Neural cell (in vitro differentiated cells): ENCODE measurements around the gene WDR89. TPM values are rescaled to one million over a fixed set of nuclear protein-coding genes. Genes with fewer than 3 reads are reported as not detected.

Experiments
- H2AFZ ChIP-seq: fragments of 200-600, 300-800 bp; sonication (generic), shearing (Covaris generic); 2 replicates; pipeline ENCODE4 v1.6.0; 2014; ENCODE audit warnings: low read depth, mild to moderate bottlenecking, antibody characterized with exemption, low read length, moderate library complexity
- H3F3A ChIP-seq: fragments of 200-600 bp; shearing (Covaris generic); 2 replicates; pipeline ENCODE4 v1.6.1; 2016; ENCODE audit warnings: mild to moderate bottlenecking, moderate library complexity, mixed read lengths, antibody characterized with exemption, low read length; ENCODE audit not compliant: insufficient read depth, poor library complexity, severe bottlenecking
- H3K27ac ChIP-seq: fragments of 200-600, 300-800 bp; sonication (generic), shearing (Covaris generic); 2 replicates; pipeline ENCODE4 v1.5.1; 2014; ENCODE audit warnings: mild to moderate bottlenecking, low read length, moderate library complexity
- H3K27me3 ChIP-seq: fragments of 300-800, 200-600 bp; sonication (generic), shearing (Covaris generic); 2 replicates; pipeline ENCODE4 v1.6.0; 2014; ENCODE audit warnings: mild to moderate bottlenecking, low read depth, low read length, moderate library complexity; ENCODE audit not compliant: insufficient read depth
- H3K36me3 ChIP-seq: fragments of 300-800, 200-600 bp; sonication (generic), shearing (Covaris generic); 2 replicates; pipeline ENCODE4 v1.5.1; 2014; ENCODE audit warnings: mild to moderate bottlenecking, antibody characterized with exemption, low read length, moderate library complexity; ENCODE audit not compliant: insufficient read depth
- H3K4me2 ChIP-seq: fragments of 300-800, 200-600 bp; sonication (generic), shearing (Covaris generic); 2 replicates; pipeline ENCODE4 v1.6.0; 2014; ENCODE audit warnings: mild to moderate bottlenecking, low read length
- H3K4me3 ChIP-seq: fragments of 300-800, 200-600 bp; sonication (generic), shearing (Covaris generic); 2 replicates; pipeline ENCODE4 v1.5.1; 2014; ENCODE audit warnings: mild to moderate bottlenecking, low read length, moderate library complexity
- H3K79me2 ChIP-seq: fragments of 200-600 bp; shearing (Covaris generic); replicated peaks from 2 replicates; pipeline ENCODE4 v1.6.0; 2014; ENCODE audit warnings: mild to moderate bottlenecking, low read length, moderate library complexity; ENCODE audit not compliant: insufficient read depth
- H3K9ac ChIP-seq: fragments of 300-800, 200-600 bp; sonication (generic), shearing (Covaris generic); 2 replicates; pipeline ENCODE4 v1.6.1; 2016; ENCODE audit warnings: mild to moderate bottlenecking, low read length, mixed read lengths
- H3K9me2 ChIP-seq: fragments of 200-600 bp; shearing (Covaris generic); 2 replicates; pipeline ENCODE4 v1.6.1; 2016; ENCODE audit warnings: mild to moderate bottlenecking, low read length, mixed read lengths; ENCODE audit not compliant: insufficient read depth
- H3K9me3 ChIP-seq: fragments of 200-600, 300-800 bp; sonication (generic), shearing (Covaris generic); 2 replicates; pipeline ENCODE4 v1.6.1; 2016; ENCODE audit warnings: mild to moderate bottlenecking, mixed run types, low read length, moderate library complexity, mixed read lengths
- H4K20me1 ChIP-seq: fragments of 200-600 bp; shearing (Covaris generic); 2 replicates; pipeline ENCODE4 v1.6.1; 2016; ENCODE audit warnings: mild to moderate bottlenecking, mixed run types; ENCODE audit not compliant: insufficient read depth
- CTCF ChIP-seq: fragments of 450-650 bp; IDR thresholded peaks from 2 replicates; pipeline ENCODE4 v1.5.1; 2014; ENCODE audit warnings: antibody characterized with exemption, mild to moderate bottlenecking, moderate library complexity; ENCODE audit not compliant: poor library complexity, severe bottlenecking
- EP300 ChIP-seq: fragments of 450-650 bp; conservative IDR thresholded peaks from 2 replicates; pipeline ENCODE4 v1.6.1; 2014; ENCODE audit warnings: antibody characterized with exemption, mild to moderate bottlenecking, moderate library complexity; ENCODE audit not compliant: poor library complexity, severe bottlenecking
- EZH2 ChIP-seq: fragments of 200-600, 300-800 bp; shearing (Covaris generic), sonication (generic); IDR thresholded peaks from 2 replicates; pipeline ENCODE4 v1.6.1; 2014; ENCODE audit warnings: antibody characterized with exemption, low read length, borderline replicate concordance, mild to moderate bottlenecking; ENCODE audit not compliant: insufficient read depth, poor library complexity, severe bottlenecking
- MXI1 ChIP-seq: fragments of 450-650 bp; conservative IDR thresholded peaks from 2 replicates; pipeline ENCODE4 v1.6.1; 2014; ENCODE audit warnings: antibody characterized with exemption, mild to moderate bottlenecking; ENCODE audit not compliant: poor library complexity, severe bottlenecking
- POLR2AphosphoS5 ChIP-seq: IDR thresholded peaks from 2 replicates; pipeline ENCODE4 v1.6.1; 2012
- RAD21 ChIP-seq: fragments of 450-650 bp; conservative IDR thresholded peaks from 2 replicates; pipeline ENCODE4 v1.6.1; 2014; ENCODE audit warnings: antibody characterized with exemption, mild to moderate bottlenecking, moderate library complexity
- SMC3 ChIP-seq: fragments of 450-650 bp; conservative IDR thresholded peaks from 2 replicates; pipeline ENCODE4 v1.6.1; 2014; ENCODE audit warnings: antibody characterized with exemption, mild to moderate bottlenecking, moderate library complexity; ENCODE audit not compliant: poor library complexity
- TAF1 ChIP-seq: IDR thresholded peaks from 2 replicates; pipeline ENCODE4 v1.6.1; 2012; ENCODE audit warnings: low read depth
- polyA plus RNA-seq: library from polyadenylated mRNA; depleted of rRNA; stranded (reverse); fragments of >200 nt; gene quantifications from 2 replicates; pipeline ENCODE4 v1.2.3, GENCODE V29; 2014
- TF ChIP-seq, protein P1 (sequence below): IDR thresholded peaks from 2 replicates; pipeline ENCODE4 v1.6.1; 2012; ENCODE audit warnings: borderline replicate concordance

Gene WDR89
- polyA plus RNA-seq, 1 donor from 2014 or later, result 15.3 TPM

DNA sequence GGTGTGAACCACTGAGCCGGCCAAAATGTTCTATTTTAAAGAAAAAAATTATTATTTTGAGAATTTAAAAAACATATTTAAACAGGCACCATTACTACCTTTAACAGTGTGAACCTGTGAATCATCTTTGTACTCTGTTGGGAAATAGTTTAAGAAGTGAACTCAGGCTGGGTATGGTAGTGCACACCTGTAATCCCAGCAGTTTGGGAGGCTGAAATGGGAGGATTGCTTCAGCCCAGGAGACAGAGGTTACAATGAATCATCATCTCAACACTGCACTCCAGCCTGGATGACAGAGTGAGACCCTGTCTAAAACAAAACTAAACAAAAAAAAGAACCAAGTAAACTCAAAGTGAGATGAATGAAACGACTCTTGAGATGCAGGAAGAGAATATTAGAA, 3.1 kb upstream of the WDR89 start:
- Histone ChIP-seq H3K27me3 (no peaks in the 10 kb centered on the region), H3K79me2 (peaks cover 4% of the 10 kb centered on the region), H3F3A (no peaks in the 10 kb centered on the region), H3K4me2 (no peak overlapping the region), H3K9me3 (no peaks in the 10 kb centered on the region), H2AFZ (no peak overlapping the region), H4K20me1 (no peaks in the 10 kb centered on the region), H3K27ac (no peak overlapping the region), H3K4me3 (no peak overlapping the region), H3K36me3 (no peaks in the 10 kb centered on the region), H3K9me2 (no peaks in the 10 kb centered on the region), H3K9ac (no peak overlapping the region)
- TF ChIP-seq SMC3 (no peak), CTCF (no peak), TAF1 (no peak), RAD21 (no peak), EZH2 (no peak), POLR2AphosphoS5 (no peak), MXI1 (no peak), EP300 (no peak)
- TF ChIP-seq, protein P1, sequence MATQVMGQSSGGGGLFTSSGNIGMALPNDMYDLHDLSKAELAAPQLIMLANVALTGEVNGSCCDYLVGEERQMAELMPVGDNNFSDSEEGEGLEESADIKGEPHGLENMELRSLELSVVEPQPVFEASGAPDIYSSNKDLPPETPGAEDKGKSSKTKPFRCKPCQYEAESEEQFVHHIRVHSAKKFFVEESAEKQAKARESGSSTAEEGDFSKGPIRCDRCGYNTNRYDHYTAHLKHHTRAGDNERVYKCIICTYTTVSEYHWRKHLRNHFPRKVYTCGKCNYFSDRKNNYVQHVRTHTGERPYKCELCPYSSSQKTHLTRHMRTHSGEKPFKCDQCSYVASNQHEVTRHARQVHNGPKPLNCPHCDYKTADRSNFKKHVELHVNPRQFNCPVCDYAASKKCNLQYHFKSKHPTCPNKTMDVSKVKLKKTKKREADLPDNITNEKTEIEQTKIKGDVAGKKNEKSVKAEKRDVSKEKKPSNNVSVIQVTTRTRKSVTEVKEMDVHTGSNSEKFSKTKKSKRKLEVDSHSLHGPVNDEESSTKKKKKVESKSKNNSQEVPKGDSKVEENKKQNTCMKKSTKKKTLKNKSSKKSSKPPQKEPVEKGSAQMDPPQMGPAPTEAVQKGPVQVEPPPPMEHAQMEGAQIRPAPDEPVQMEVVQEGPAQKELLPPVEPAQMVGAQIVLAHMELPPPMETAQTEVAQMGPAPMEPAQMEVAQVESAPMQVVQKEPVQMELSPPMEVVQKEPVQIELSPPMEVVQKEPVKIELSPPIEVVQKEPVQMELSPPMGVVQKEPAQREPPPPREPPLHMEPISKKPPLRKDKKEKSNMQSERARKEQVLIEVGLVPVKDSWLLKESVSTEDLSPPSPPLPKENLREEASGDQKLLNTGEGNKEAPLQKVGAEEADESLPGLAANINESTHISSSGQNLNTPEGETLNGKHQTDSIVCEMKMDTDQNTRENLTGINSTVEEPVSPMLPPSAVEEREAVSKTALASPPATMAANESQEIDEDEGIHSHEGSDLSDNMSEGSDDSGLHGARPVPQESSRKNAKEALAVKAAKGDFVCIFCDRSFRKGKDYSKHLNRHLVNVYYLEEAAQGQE, result no peak

DNA sequence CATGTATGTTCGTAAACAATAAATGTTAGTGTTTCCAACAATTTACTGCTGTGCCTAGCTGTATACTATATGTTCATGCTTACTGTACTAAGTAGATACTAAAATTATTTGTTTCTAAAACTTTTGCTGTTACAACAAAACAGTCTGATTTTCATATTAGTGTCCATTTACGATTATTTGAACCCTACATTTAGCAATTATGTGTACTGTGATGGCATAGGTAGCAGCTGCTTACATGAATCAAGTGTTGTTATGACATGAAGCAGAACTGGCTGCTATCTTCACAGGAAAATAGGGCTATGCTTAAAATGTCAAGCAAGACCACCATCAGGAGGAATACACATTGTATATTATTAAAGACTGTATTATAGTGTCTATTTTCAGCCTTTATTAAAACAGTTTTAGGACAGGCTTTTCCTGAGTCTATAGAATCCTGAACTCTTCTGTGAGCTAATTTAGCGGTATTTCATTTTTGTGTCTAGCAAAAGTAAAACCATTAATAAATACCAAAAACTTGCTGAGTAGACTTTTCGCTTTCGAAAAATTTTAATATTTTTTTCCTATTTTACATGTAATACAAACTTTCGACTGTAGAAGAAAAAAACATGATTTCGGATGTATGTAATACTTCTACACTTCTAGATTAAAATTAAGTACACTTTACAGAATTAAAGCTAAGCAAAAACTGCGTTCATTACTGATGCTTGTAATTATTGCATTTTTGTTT, 1.1 kb upstream of the WDR89 start:
- Histone ChIP-seq H3K4me3 (peak overlapping the region; percentile 72), H4K20me1 (no peaks in the 10 kb centered on the region), H3K27me3 (no peaks in the 10 kb centered on the region), H3K36me3 (no peaks in the 10 kb centered on the region), H2AFZ (peak overlapping the region; percentile 58), H3K9me2 (no peaks in the 10 kb centered on the region), H3K9me3 (no peaks in the 10 kb centered on the region), H3K4me2 (peak overlapping the region; percentile 66), H3K9ac (peak overlapping the region; percentile 64), H3K27ac (peak overlapping the region; percentile 89), H3F3A (no peaks in the 10 kb centered on the region), H3K79me2 (peaks cover 22% of the 10 kb centered on the region)
- TF ChIP-seq SMC3 (no peak), TAF1 (no peak), POLR2AphosphoS5 (no peak), MXI1 (no peak), EP300 (no peak), EZH2 (no peak), CTCF (no peak)
